HepG2 (cell line): ENCODE results near the gene KIFAP3. TPM values are rescaled to one million over a fixed set of nuclear protein-coding genes. Genes with fewer than 3 reads are reported as not detected.

Experiments
- ATAD3A ChIP-seq: sonication (generic); formaldehyde crosslinking; IDR thresholded peaks from 2 replicates; pipeline ENCODE4 v1.4.0; 2020; ENCODE audit warnings: missing genetic modification reagents
- KIAA2018 ChIP-seq: sonication (generic); formaldehyde crosslinking; IDR thresholded peaks from 2 replicates; pipeline ENCODE4 v1.5.0; 2020; ENCODE audit warnings: mild to moderate bottlenecking, missing genetic modification reagents, borderline replicate concordance
- MEIS2 ChIP-seq: sonication (generic); formaldehyde crosslinking; IDR thresholded peaks from 2 replicates; pipeline ENCODE4 v1.9.0; 2021; ENCODE audit warnings: mild to moderate bottlenecking, missing genetic modification reagents
- NR0B2 ChIP-seq: sonication (generic); formaldehyde crosslinking; IDR thresholded peaks from 2 replicates; pipeline ENCODE4 v1.4.0; 2020; ENCODE audit warnings: mild to moderate bottlenecking, missing genetic modification reagents
- TFDP1 ChIP-seq: IDR thresholded peaks from 2 replicates; pipeline ENCODE4 v1.6.1; 2016; ENCODE audit warnings: missing compliant biosample characterization, missing genetic modification reagents, borderline replicate concordance
- TP53 ChIP-seq: sonication (generic); formaldehyde crosslinking; conservative IDR thresholded peaks from 2 replicates; pipeline ENCODE4 v1.4.0; 2020; ENCODE audit warnings: missing genetic modification reagents
- YEATS2 ChIP-seq: sonication (generic); formaldehyde crosslinking; IDR thresholded peaks from 2 replicates; pipeline ENCODE4 v1.4.0; 2020; ENCODE audit warnings: missing genetic modification reagents, borderline replicate concordance
- polyA plus RNA-seq, 8 experiments: library from polyadenylated mRNA; depleted of rRNA in 3 of 8; stranded (reverse) in 7 of 8; unstranded in 1 of 8; fragments of >200 nt; fragmentation: Illumina TruSeq in 4 of 8; extraction: Trizol in 4 of 8; gene quantifications; 2 replicates each; pipeline versions ENCODE4 v1.2.1 to v1.2.3, GENCODE V29; 2011 to 2016; ENCODE audit warnings: low read depth in 4 of 8, missing spikeins in 1 of 8, mixed read lengths in 1 of 8; ENCODE audit not compliant: insufficient read depth in 1 of 8
- total RNA-seq, 5 experiments: library from RNA; depleted of rRNA; stranded (reverse); fragments of >200 nt; fragmentation: Illumina TruSeq; extraction: Trizol; gene quantifications; 2 replicates each; pipeline ENCODE4 v1.2.3, GENCODE V29; 2016; ENCODE audit warnings: low read depth in 1 of 5
- TF ChIP-seq, protein P1 (sequence below): sonication (generic); formaldehyde crosslinking; IDR thresholded peaks from 2 replicates; pipeline ENCODE4 v1.4.0; 2020; ENCODE audit warnings: missing genetic modification reagents, borderline replicate concordance
- TF ChIP-seq, protein P2 (sequence below): IDR thresholded peaks from 2 replicates; pipeline ENCODE4 v1.6.1; 2018; ENCODE audit warnings: missing genetic modification reagents
- TF ChIP-seq, protein P3 (sequence below): sonication (generic); formaldehyde crosslinking; IDR thresholded peaks from 2 replicates; pipeline ENCODE4 v1.4.0; 2020; ENCODE audit warnings: missing genetic modification reagents
- TF ChIP-seq, protein P4 (sequence below): sonication (generic); formaldehyde crosslinking; conservative IDR thresholded peaks from 2 replicates; pipeline ENCODE4 v1.8.0; 2022; ENCODE audit warnings: mild to moderate bottlenecking, moderate library complexity, missing genetic modification reagents

KIFAP3 gene
- total and polyA plus RNA-seq, 2 of the 13 experiments (the other 11 are each of a cell fraction or from before 2014, with no cell fraction given): 3.4 to 10.0 TPM

DNA sequence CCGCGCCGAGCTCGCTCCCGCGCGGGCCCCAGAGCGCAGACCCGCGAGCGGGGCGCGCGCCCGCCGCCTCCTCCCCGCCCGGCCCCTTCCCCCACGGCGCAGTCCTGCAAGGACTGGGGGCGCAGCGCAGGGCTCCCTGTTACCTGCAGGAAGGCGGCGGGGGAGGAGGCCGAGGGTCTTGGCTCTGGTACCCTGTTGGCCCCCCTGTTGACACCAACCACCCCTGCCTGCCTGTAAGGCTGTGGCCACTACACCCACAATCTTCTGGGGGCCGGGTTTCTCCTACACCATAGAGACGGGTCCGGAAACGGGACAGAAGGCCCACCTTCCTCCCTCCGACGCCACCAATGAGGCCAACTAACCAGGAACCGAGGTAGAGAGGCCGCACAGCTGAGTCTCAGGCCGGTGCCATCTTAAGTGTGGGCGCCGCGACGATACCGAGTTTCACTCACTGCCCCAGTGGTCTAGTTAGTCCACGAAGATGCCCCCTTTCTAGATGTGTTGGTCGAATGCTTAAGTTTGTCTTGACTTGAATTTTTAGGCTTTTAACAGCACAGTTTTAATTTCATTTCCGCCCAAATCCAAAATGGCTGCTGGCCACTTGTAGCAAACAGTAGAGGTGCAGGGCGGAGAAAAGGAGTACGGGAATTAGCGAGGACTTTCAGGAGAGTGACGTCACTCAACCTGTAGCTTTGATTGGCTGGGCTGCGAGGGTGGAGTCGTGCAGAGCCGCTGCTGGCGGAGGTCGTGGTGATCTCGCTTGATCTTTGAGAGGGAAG is 180.7 kb downstream of the KIFAP3 start, which contains the start of gene SCYL3 (continued):
- TF ChIP-seq ATAD3A (CRISPR knock-in tag) (0 out of 2 replicates have a peak, but pooled peaks have one; percentile 8), TFDP1 (CRISPR knock-in tag) (no peak; the same call in 1 of the 2 replicates), TP53 (CRISPR knock-in tag) (no peak), YEATS2 (CRISPR knock-in tag) (peak; percentile 88), MEIS2 (0 out of 2 replicates have a peak, but pooled peaks have one; percentile 9), KIAA2018 (CRISPR knock-in tag) (no peak), NR0B2 (CRISPR knock-in tag) (no peak)
- TF ChIP-seq, protein P1, sequence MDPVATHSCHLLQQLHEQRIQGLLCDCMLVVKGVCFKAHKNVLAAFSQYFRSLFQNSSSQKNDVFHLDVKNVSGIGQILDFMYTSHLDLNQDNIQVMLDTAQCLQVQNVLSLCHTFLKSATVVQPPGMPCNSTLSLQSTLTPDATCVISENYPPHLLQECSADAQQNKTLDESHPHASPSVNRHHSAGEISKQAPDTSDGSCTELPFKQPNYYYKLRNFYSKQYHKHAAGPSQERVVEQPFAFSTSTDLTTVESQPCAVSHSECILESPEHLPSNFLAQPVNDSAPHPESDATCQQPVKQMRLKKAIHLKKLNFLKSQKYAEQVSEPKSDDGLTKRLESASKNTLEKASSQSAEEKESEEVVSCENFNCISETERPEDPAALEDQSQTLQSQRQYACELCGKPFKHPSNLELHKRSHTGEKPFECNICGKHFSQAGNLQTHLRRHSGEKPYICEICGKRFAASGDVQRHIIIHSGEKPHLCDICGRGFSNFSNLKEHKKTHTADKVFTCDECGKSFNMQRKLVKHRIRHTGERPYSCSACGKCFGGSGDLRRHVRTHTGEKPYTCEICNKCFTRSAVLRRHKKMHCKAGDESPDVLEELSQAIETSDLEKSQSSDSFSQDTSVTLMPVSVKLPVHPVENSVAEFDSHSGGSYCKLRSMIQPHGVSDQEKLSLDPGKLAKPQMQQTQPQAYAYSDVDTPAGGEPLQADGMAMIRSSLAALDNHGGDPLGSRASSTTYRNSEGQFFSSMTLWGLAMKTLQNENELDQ (CRISPR knock-in tag): no peak
- TF ChIP-seq, protein P2, sequence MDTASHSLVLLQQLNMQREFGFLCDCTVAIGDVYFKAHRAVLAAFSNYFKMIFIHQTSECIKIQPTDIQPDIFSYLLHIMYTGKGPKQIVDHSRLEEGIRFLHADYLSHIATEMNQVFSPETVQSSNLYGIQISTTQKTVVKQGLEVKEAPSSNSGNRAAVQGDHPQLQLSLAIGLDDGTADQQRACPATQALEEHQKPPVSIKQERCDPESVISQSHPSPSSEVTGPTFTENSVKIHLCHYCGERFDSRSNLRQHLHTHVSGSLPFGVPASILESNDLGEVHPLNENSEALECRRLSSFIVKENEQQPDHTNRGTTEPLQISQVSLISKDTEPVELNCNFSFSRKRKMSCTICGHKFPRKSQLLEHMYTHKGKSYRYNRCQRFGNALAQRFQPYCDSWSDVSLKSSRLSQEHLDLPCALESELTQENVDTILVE (CRISPR knock-in tag): peak; percentile 30; the same call in 1 of the 2 replicates
- TF ChIP-seq, protein P3, sequence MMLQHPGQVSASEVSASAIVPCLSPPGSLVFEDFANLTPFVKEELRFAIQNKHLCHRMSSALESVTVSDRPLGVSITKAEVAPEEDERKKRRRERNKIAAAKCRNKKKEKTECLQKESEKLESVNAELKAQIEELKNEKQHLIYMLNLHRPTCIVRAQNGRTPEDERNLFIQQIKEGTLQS (CRISPR knock-in tag): no peak
- TF ChIP-seq, protein P4, sequence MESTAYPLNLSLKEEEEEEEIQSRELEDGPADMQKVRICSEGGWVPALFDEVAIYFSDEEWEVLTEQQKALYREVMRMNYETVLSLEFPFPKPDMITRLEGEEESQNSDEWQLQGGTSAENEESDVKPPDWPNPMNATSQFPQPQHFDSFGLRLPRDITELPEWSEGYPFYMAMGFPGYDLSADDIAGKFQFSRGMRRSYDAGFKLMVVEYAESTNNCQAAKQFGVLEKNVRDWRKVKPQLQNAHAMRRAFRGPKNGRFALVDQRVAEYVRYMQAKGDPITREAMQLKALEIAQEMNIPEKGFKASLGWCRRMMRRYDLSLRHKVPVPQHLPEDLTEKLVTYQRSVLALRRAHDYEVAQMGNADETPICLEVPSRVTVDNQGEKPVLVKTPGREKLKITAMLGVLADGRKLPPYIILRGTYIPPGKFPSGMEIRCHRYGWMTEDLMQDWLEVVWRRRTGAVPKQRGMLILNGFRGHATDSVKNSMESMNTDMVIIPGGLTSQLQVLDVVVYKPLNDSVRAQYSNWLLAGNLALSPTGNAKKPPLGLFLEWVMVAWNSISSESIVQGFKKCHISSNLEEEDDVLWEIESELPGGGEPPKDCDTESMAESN (CRISPR knock-in tag): peak; percentile 36; the same call in 1 of the 2 replicates
